DND-41 (cell line): Measurements from ENCODE around the gene ZNF143.

Experiments
- EZH2 ChIP-seq: IDR thresholded peaks from 3 replicates; pipeline ENCODE4 v1.6.1; 2012; ENCODE audit warnings: borderline replicate concordance, low read depth, mild to moderate bottlenecking, moderate library complexity, low read length, inconsistent platforms; ENCODE audit not compliant: severe bottlenecking
- TF ChIP-seq, protein P1 (sequence below): IDR thresholded peaks from 2 replicates; pipeline ENCODE4 v1.5.1; 2012; ENCODE audit warnings: borderline replicate concordance, low read length, moderate library complexity, mild to moderate bottlenecking; ENCODE audit not compliant: poor library complexity, severe bottlenecking; ENCODE audit errors: extremely low read depth

DNA sequence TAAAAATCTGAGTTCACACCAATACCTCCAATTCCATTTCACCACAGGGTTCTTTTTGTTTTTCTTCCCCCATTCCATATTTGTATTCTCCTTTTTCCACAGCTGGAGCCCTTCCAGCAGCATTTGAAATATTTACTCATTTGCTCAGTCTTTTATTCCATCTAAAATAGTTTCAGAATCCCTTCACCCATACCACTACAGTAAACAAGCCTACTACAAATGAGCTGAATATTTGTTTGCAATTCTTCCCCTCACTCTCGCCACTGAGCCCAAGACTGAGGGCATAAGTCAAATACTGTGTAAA lies 46.4 kb downstream of the ZNF143 start:
- TF ChIP-seq, protein P1, sequence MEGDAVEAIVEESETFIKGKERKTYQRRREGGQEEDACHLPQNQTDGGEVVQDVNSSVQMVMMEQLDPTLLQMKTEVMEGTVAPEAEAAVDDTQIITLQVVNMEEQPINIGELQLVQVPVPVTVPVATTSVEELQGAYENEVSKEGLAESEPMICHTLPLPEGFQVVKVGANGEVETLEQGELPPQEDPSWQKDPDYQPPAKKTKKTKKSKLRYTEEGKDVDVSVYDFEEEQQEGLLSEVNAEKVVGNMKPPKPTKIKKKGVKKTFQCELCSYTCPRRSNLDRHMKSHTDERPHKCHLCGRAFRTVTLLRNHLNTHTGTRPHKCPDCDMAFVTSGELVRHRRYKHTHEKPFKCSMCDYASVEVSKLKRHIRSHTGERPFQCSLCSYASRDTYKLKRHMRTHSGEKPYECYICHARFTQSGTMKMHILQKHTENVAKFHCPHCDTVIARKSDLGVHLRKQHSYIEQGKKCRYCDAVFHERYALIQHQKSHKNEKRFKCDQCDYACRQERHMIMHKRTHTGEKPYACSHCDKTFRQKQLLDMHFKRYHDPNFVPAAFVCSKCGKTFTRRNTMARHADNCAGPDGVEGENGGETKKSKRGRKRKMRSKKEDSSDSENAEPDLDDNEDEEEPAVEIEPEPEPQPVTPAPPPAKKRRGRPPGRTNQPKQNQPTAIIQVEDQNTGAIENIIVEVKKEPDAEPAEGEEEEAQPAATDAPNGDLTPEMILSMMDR, result no peak
- no peak for TF ChIP-seq EZH2
